ENCODE results near the gene IKBIP.
"Not testable (repeated sequence)": the region's sequence is repeated elsewhere in the genome, so short reads cannot be mapped to it uniquely, and the experiment has no call there.

IKBIP gene, protein sequence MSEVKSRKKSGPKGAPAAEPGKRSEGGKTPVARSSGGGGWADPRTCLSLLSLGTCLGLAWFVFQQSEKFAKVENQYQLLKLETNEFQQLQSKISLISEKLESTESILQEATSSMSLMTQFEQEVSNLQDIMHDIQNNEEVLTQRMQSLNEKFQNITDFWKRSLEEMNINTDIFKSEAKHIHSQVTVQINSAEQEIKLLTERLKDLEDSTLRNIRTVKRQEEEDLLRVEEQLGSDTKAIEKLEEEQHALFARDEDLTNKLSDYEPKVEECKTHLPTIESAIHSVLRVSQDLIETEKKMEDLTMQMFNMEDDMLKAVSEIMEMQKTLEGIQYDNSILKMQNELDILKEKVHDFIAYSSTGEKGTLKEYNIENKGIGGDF

DNA sequence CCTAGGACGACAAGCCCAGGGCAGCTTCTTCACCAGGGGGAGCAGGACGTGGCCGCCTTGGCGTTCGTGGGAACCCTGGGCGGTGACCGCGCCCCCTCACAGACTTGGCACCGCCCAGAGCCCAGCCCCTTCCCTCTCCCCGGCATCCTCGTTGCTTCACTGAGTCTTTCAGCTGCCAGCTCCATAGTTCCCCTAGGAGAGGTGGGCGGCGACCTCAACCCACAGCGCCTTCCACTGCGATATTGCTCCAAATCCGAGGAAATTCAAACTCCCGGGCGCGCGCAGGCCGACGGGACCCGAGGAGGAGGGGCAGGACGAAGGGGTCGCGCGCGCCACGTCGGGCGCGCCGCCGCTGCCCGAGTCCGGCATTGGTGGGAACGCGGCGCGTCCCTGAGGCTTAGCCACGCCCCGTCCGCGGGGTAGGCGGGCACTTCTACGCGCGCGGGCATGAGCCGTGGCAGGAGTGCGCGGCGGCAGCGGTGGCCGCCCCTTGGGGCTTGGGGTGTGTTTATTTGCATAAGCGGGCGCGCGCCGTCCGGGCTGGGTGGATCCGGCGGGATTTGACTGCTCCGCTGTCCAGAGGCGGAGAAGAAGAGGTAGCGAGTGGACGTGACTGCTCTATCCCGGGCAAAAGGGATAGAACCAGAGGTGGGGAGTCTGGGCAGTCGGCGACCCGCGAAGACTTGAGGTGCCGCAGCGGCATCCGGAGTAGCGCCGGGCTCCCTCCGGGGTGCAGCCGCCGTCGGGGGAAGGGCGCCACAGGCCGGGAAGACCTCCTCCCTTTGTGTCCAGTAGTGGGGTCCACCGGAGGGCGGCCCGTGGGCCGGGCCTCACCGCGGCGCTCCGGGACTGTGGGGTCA lies at the start of gene IKBIP, which contains the start of gene APAF1:
TSS of gene IKBIP (minus strand) at position 77 of the 860 bp plus-strand sequence. CDS start 87 bp downstream, outside the sequence.
TSS of gene APAF1 (plus strand) at position 579 of the 860 bp plus-strand sequence. CDS start 3,070 bp downstream, outside the sequence.
- H3K4me3 ChIP-seq (ENCODE audit: low read depth, low read length): peak within 1 kb of the TSS; percentile 88

DNA sequence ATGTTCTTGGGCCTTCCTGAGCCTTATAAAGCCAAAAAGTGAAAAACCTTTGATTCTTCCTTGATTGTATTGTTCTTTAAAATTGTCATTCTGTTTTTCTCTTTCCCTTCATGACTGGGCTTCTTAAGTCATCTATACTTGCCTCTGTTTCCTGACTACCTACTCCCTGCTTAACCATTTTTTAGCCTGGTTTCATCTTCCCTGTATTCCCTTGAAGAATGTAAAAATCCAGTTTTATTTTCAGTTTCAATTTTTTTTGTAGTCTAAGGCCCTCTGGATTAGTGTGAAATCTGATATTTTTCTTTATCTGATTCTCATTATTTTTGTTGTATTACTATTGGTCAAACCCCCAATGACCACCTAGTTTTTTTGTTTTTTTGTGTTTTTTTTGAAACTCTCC lies 46.8 kb upstream of the IKBIP start:
- no peak overlapping the region for H3K4me3 ChIP-seq (ENCODE audit: low read depth, low read length)

DNA sequence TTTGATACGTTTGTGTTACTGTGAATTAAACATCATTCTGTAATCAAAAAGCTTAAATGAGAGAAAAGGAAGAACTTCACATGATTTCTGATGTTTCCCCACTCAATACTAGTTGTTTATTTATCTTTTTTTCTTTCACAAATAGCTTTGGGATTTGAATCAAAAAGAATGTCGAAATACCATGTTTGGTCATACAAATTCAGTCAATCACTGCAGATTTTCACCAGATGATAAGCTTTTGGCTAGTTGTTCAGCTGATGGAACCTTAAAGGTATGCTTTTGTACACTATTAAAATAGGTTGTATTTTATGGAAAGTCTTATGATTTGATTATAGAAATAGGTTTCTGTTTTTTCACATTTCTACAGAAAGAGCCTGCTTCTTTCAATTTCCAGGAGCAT lies 42.0 kb upstream of the IKBIP start:
- no peak overlapping the region for H3K4me3 ChIP-seq (ENCODE audit: low read depth, low read length)

DNA sequence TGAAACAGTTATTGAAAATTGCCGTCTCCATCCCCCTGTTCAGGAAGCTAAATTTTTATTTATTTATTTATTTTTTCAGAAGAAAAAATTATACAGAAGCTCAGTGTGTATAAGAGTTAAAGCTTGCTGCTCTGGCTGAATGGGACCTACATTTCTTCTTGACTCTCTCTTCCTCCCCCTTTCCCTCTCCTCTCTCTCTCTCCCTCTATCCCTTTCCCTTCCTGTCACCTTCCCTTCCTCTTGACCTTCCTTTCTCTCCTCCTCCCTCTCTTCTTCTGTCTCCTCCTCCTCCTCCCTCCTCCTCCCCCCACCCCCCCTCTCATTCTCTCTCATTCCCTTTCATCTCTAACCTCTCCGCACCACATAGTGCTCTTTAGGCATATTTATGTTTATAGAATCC lies 39.6 kb upstream of the IKBIP start:
- H3K4me3 ChIP-seq (ENCODE audit: low read depth, low read length): no peak overlapping the region

DNA sequence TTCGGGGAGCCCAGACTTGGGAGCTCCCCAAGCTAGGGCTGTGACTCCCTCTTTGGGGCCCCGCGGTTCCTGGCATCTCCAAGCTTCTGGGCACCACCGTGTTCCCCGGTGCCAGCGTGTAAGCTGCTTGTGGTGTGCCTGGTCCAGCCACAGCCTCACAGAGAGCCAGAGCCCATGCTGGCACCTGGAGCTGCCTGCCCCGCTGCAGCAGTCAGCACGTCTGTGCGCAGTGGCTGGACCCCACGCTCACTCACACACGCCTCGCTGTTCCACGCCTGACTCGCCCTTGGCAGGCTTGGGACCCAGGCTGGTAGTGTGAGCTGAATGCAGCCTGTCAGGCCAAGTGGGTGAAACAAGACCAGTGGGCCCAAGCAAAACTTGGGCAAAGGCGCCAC lies 35.0 kb upstream of the IKBIP start:
- no peak overlapping the region for H3K4me3 ChIP-seq (ENCODE audit: low read depth, low read length)

DNA sequence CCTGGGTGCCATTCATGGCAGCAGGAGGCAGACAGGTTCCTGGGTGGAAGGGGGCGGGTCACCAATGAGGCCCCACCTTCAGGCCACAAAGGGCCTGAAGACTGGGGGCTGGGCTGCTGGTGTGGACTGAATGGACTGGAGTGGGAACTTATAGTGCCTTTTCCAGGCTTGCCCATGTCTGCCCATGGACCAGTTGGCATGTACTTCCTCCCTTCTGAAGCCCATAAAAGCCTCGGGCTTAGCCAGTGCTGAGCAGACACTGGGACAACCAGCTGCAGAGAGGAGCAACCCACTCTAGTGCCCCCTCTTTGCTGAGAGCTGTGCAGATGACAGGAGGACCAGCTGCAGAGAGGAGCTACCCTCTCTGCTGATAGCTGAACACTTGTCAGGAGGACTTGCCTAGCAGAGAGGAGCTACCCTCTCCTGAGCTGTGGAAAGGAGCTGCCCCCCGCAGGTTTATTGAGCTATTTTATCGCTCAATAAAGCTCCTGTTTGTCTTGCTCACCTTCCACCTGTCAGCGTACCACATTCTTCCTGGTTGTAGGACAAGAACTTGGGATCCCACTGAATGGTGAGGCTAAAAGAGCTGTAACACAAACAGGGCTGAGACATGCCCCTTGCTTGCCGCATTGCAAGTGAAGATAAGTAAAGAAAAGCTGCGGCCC lies 34.5 kb upstream of the IKBIP start:
- no peak overlapping the region for H3K4me3 ChIP-seq (ENCODE audit: low read depth, low read length)

DNA sequence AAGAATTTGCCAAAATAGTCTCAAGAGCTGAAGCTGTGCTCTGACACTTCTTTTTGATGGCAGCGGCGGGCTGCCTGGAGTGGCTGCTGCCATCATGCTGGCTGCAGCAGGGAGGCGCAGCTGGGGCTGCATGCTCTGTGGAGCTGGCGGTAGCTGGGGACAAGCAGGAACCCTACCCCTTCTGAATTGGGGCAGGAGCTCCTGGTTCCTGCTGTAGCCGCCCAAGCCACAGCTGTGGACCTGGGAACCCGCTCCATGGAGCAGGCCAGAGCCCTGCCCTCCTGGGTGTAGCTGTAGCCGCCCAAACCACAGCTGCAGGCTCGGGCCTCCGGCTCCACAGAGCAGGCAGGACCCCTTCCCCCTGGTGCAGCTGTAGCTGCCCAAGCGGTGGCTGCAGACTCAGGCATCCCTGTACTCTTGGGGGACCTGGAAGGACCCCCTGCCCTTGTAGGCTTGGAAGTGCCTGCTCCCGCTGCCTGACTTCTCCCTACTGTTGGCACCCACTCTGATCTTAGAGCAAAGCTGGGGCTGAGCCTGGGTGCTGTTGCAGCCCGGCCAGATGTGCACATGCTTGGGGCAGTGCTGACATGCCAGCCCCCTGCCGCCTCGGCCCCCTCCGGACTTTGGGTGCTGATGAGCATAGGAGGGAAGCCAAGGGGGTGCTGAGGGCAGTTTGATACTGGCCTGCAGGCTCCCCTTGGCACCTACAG lies 33.8 kb upstream of the IKBIP start:
- H3K4me3 ChIP-seq (ENCODE audit: low read depth, low read length): no peak overlapping the region

DNA sequence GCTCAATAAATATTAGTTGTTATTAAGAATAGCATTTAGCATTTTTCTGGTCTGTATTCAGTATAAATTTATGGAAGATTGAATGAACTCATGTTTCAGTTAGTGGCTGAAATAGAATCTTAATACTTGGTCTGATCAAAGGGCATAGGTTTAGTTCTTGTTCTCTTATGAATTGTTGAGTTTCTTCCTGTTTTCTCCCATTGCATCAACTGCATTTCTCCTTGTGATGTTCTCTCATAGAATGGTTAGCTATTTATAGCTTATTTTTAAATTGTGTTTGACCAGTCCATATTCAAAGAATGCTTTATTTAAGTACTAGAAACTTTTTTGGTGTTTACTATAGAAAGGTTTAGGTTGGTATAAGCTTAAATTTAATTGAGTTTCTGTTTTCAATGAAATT lies 30.3 kb upstream of the IKBIP start:
- H3K4me3 ChIP-seq (ENCODE audit: low read depth, low read length): no peak overlapping the region

DNA sequence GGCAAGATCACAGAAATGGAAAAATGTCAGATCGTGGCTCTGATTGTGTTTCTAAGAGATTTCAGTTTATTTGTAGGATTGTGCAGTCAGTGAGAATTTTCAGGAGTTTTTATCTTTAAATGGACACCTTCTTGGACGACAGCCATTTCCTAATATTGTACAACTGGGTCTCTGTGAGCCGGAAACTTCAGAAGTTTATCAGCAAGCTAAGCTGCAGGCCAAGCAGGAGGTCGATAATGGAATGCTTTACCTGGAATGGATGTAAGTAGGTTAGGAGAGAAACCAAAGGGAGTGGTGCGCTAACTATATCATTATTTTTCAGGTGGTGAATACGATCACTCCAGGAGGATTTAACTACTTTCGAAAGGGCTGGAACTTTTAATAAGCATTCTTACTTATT lies 26.9 kb upstream of the IKBIP start:
- no peak overlapping the region for H3K4me3 ChIP-seq (ENCODE audit: low read depth, low read length)

DNA sequence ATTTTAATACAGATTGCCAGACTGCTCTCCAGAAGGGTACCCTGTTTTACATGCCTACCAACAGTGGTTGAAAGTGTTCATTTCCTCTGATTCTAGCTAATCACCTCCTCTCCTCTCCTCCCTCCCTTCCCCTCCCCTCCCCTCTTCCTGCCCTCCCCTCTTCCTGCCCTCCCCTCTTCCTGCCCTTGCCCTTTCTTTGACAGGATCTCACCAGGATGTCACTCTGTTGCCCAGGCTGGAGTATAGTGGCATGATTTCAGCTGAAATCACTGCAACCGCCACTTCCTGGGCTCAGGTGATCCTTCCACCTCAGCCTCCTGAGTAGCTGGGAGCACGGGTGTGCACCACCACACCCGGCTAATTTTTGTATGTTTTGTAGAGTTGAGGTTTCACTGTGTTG lies 25.2 kb upstream of the IKBIP start:
- no peak overlapping the region for H3K4me3 ChIP-seq (ENCODE audit: low read depth, low read length)

DNA sequence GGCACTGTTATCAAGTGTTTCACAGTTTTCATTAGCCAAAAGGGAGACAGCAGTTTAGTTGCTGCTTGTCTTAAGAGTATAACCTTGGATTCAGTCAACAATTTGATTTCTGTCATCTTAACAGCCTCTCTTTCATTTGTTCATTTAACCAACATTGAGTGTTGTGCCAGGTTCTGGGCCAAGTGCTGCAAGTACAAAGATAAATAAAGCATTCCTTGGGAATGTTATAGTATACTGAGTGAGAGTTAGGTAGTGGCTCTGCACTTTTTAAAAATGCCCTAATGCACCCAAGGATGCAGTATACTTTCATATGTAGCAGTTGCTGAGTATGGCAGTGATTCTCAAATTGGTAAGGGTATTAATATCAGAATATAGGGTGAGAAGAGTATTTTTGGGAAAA lies 15.9 kb upstream of the IKBIP start:
- no peak overlapping the region for H3K4me3 ChIP-seq (ENCODE audit: low read depth, low read length)

DNA sequence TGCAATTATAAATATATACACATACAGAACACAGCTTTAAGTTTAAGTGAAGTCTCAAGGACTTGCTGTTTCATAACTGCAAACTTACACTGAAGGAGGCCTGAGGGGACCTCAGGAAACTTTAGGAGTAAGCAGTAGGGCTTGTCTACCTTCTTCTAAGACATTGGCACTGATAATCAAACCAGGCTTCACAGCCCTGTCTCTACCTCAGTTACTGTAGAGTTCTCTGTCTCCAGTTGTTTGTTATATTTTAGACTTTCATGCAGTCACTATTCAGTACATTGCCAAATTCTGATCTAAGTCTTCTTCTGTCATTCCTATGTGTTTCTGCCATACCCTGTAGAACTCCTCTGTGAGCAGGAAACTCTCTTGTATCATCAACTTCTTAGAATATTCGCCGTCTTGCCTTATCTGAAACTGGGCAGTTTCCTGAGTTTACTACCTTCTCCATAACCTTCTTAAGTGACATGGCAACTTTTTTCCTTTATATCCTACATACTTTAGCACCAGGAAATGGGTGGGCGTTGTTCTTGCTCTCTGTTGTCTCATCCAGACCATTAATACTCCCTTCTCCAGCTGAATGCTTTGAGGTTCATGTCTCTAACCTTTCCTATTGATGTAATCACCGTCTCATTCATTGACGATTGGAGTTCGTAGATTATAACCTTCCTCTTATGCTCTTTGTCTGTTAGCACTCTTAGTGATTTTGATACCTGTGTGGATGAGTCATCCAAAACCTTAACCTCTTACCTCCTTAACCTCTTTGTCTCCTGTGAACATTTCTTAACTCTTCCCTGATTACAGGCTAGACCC lies 11.9 kb upstream of the IKBIP start:
- H3K4me3 ChIP-seq (ENCODE audit: low read depth, low read length): no peak overlapping the region

DNA sequence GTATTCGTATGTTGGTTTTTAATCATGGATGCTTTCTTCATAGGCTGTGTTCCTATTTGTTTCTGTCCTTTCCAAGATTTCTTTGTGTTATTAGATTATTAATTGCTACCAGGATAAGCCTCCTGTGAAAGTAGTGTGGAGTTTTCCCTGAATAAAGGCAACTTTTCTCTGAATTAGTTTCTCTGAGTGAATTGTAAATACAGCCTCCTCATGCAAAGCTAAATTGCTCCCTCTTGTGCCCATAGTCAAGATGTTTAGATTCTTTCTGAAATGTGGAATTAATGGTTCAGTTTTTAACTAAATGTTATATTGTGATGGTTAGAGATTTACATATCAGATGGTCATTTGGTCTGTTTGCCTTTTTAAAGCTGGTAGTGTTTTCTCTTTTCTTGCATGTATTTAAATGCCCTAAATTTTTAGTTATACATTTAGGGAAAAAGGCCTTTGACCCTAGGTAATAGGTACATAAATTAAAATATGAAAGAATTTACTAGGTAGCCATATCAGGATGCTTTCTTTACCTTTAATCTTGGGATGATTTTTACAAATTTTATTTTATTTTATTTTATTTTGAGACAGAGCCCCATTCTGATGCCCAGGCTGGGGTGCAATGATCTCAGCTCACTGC lies 9.4 kb upstream of the IKBIP start:
- no peak overlapping the region for H3K4me3 ChIP-seq (ENCODE audit: low read depth, low read length)

DNA sequence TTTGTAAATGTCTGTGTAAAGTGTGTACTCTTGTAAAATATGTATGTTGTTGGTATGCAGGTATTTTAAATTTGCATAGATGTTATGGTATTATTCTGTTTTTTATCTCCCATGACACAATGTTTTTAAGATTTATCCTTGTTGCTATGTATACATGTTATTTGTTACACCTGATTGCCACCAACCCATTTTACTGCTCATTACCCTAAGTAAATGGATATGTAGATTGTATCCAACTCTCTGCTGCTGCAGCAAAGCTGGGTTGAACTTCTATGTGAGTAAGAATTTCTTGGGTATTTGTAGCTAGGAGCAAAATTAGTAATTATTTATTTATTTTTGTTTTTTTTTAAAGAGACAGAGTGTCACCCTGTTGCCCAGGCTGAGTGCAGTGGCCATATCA lies 6.7 kb upstream of the IKBIP start:
- no peak overlapping the region for H3K4me3 ChIP-seq (ENCODE audit: low read depth, low read length)

DNA sequence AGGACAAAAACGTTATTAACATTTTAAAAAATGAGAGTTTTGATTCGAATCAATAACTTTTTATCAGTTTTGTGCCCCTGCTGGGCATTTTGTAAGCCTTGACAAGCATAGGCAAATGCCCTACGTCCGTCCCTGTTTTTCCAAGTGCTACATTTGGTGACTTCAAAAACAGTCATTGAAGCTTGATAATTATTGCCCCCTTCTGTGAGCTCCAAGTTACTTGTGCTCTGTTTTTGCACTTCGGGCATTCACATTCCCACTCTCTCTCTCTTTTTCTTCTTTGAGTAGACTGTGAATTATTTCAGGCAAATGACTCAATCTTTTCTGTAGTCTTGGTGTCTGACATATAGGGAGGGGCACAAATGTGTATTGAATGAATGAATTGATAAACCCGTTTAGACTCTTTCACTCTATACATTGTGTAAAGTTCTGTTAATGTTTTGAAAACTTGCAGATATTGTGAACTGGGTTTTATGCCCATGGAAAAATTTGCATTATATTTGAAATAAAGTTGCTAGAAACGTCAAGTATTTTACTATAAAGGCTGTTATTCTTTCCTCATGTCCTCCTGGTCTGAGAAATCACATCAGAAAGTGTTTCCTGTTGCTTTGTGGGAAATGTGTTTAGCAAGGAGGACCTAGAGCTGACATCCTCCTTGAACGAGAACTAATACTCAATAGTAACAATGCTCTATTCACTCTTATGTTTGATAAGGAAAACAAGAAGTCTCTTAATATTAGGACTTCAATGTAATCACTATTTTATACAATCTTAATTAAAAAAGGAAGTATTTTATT lies 1.9 kb upstream of the IKBIP start:
- H3K4me3 ChIP-seq (ENCODE audit: low read depth, low read length): peak overlapping the region; percentile 88

DNA sequence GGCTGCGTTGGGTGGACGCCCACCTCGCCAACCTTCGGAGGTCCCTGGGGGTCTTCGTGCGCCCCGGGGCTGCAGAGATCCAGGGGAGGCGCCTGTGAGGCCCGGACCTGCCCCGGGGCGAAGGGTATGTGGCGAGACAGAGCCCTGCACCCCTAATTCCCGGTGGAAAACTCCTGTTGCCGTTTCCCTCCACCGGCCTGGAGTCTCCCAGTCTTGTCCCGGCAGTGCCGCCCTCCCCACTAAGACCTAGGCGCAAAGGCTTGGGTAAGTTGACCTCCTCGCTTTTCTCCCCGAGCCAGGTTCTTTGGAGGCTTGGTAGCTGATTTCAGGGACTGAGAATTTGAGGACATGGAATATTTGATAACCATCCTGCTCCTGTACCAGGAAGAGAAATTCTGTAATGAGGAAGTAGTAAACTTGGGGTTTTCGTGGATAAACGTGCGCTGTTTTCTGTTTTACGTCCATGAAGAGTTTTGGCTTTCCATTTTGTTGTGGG lies 1.0 kb upstream of the IKBIP start:
- peak overlapping the region; percentile 88 for H3K4me3 ChIP-seq (ENCODE audit: low read depth, low read length)

DNA sequence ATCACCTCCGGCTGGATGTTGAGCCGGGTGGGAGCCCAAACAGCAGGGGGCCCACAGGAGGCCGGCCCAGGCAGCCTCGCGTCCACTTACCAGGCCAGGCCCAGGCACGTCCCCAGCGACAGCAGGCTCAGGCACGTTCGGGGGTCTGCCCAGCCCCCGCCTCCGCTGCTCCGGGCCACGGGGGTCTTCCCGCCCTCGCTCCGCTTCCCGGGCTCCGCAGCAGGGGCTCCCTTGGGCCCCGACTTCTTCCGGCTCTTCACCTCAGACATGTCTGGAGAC lies 216 bp downstream of the IKBIP start:
- H3K4me3 ChIP-seq (ENCODE audit: low read depth, low read length): peak overlapping the region; percentile 88

DNA sequence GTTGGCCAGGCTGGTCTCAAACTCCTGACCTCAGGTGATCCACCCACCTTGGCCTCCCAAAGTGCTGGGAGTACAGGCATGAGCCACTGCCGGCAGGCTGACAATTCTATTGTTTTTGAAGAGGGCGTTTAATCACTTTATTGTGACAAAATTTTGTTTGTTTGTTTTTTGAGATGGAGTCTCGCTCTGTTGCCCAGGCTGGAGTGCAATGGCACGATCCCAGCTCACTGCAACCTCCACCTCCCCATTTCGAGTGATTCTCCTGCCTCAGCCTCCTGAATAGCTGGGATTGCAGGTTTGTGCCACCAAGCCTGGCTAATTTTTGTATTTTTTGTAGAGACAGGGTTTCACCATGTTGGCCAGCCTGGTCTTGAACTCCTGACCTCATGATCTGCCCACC lies 1.8 kb downstream of the IKBIP start:
- not testable (repeated sequence) for H3K4me3 ChIP-seq (ENCODE audit: low read depth, low read length)

DNA sequence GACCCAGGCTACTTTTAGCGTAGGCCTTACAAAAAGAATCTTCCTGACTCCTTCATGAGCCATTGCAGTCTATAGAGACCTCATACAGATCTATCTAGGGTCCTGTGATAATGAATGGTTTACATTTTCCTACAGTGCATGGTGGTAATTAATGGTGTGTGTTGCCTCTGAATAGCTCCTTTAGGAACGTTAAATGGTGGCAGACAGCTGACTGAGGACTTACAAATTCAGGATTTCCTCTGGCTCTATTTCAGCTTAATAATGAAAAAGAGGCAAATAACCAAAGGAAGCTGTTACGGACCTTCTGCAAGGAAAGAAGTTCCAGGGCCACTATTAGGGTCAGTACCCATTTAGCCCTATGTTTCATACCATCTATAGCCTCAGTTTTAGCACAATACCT lies 5.1 kb downstream of the IKBIP start:
- no peak overlapping the region for H3K4me3 ChIP-seq (ENCODE audit: low read depth, low read length)
